Measurements from ENCODE around the gene EXD3.

The EXD3 gene

DNA sequence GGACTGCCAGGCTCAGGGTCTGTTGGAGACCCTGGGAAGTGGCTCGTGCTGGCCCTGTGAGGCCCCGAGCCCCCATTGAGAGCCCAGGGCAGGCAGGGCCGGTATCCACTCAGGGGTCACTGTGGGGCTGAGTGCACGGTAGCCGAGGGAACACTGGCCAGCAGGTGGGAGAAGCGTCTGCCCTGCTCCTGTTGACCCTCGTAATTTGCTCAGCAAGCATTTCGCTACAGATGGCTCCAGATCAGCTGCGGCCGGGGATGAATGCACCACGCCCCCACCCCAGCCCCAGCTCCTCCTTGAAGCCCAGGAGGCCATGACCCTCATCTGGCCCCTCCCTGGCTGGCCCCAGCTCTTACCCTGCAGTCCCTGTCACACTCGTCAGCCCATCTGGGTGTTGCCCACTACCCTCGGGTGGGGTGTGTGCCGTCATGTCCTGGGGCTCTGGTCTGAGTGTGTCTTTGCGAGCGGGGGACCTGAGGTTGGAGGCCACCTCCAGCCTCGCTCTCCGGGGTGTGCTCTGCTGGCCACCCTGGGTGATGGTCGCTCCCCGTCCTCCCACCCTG, 114.8 kb downstream of the EXD3 start:
- Histone ChIP-seq H3K27ac (ENCODE audit: low read length) (no peak overlapping the region), H3K9ac (ENCODE audit: low read length in 2 of 2) (no peak overlapping the region), H3K4me1 (ENCODE audit: control insufficient read depth, insufficient read depth, low read length) (peaks cover 26% of the 10 kb centered on the region), H3K36me3 (ENCODE audit: control insufficient read depth in 2 of 2, insufficient read depth in 2 of 2, low read length in 2 of 2) (no peaks in the 10 kb centered on the region), H3K9me3 (ENCODE audit: control insufficient read depth in 2 of 2, low read length in 2 of 2) (no peaks in the 10 kb centered on the region), H3K27me3 (ENCODE audit: control insufficient read depth in 1 of 2, insufficient read depth in 2 of 2, low read length in 2 of 2) (peaks cover 31 to 35% of the 10 kb centered on the region in 2 donors), H3K4me3 (ENCODE audit: low read length in 2 of 2) (no peak overlapping the region)

DNA sequence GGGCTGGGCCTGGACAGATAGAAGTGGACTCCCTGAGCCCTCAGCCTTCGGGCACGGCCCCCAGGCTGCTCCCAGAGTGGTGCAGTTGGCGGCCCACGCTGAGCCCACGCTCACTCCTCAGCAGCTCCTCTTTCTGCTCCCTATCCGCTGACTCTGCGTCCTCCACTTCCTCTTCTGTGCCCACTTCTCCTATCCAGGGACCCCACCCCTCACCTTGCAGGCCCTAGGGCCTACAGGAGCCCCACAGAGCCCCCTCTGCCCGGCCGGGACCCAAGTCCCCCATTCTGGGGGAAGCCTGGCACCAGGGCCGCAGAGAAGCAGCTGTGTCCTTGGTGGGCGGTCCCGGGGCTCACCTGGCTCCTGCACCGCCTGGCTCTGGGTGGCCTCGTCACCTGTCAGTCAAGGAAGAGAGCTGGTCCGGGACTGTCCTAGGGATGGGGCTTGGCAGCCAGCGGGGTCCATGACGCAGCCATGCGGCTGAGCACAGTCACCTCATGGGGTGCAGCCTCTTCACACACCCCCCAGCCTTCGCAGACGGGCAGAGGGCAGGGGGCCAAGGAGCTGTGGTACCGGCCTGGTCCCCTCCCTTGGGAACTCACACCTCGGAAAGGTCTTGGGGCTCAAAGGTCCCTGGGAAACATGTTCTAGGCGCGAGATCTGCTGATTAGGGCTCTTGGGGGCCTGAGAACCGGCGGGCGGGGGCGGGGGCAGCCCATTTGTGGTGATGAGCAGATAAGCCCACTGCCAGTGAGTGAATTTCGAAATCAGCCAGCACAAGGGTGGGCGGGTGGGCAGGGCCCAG, 115.5 kb downstream of the EXD3 start:
- no peak overlapping the region for H3K27ac ChIP-seq (ENCODE audit: low read length)
- no peaks in the 10 kb centered on the region for H3K36me3 ChIP-seq (ENCODE audit: control insufficient read depth in 2 of 2, insufficient read depth in 2 of 2, low read length in 2 of 2)
- no peak overlapping the region for H3K4me3 ChIP-seq (ENCODE audit: low read length in 2 of 2)
- no peak overlapping the region for H3K9ac ChIP-seq (ENCODE audit: low read length in 2 of 2)
- peaks cover 29% of the 10 kb centered on the region for H3K4me1 ChIP-seq (ENCODE audit: control insufficient read depth, insufficient read depth, low read length)
- peaks cover 34 to 39% of the 10 kb centered on the region in 2 donors for H3K27me3 ChIP-seq (ENCODE audit: control insufficient read depth in 1 of 2, insufficient read depth in 2 of 2, low read length in 2 of 2)
- H3K9me3 ChIP-seq (ENCODE audit: control insufficient read depth in 2 of 2, low read length in 2 of 2): no peaks in the 10 kb centered on the region

DNA sequence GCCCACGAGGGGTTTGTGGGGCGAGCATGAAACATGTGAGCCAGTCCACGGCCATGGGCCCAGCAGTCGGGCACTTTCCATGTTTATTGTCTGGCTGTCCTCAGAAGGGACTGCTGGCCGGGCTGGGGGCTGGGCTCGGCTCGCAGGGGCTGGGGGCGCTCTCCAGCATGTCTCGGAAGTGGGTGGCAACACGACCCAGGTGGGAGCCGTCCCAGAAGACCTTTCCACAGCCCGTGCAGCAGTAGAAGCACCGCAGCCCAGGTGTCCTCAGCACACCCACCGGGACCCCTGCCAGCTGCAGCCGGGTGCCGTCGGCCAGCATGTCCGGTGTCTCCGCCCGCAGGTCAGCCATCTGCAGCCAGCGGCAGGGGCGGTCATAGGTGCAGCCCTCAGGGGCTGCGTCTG, 116.1 kb downstream of the EXD3 start:
- Histone ChIP-seq H3K4me3 (ENCODE audit: low read length in 2 of 2) (no peak overlapping the region), H3K4me1 (ENCODE audit: control insufficient read depth, insufficient read depth, low read length) (peaks cover 29% of the 10 kb centered on the region), H3K36me3 (ENCODE audit: control insufficient read depth in 2 of 2, insufficient read depth in 2 of 2, low read length in 2 of 2) (no peaks in the 10 kb centered on the region), H3K9ac (ENCODE audit: low read length in 2 of 2) (no peak overlapping the region), H3K27ac (ENCODE audit: low read length) (no peak overlapping the region), H3K9me3 (ENCODE audit: control insufficient read depth in 2 of 2, low read length in 2 of 2) (no peaks in the 10 kb centered on the region), H3K27me3 (ENCODE audit: control insufficient read depth in 1 of 2, insufficient read depth in 2 of 2, low read length in 2 of 2) (peaks cover 34 to 40% of the 10 kb centered on the region in 2 donors)

DNA sequence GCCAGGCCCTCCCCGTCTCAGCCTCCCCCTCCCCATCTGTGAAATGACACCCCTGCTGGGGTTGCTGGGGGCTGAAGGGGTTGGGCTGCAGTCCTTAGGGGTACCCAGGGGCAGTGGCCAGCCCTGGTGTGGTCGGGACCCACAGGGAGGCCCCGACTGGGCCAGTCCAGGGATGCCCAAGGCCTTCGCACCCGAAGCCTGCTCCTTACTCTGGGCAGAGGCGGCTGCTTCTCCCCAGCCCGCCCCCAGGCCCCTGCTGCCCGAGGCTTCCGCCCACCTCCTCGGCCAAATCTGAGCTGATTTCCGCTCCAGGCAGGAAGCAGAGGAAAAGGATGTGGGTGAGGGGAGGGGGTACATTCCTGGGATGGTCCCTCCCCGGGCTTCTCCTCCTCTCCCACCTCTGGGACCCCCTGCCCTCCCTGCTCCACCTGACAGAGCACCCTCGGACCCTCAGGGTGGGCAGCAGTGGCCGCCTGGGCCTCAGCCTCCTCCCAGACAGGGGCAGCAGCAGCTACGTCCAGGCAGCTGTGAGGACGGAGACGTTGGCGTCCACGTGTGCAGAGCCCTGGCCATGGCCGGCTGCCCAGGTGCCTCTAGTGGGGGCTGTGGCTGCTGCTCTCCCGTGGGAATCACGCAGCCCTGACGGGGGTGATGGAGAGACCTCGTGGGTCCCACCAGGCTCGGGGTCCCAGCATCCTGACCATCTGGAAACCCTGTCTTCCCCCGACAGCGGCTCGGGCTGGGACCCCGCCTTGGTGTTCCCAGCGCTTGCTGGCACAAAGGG, 116.7 kb downstream of the EXD3 start:
- H3K4me3 ChIP-seq (ENCODE audit: low read length in 2 of 2): peak overlapping the region in 1 of 2 donors; percentile 55
- no peak overlapping the region for H3K27ac ChIP-seq (ENCODE audit: low read length)
- H3K9me3 ChIP-seq (ENCODE audit: control insufficient read depth in 2 of 2, low read length in 2 of 2): no peaks in the 10 kb centered on the region
- peaks cover 34 to 43% of the 10 kb centered on the region in 2 donors for H3K27me3 ChIP-seq (ENCODE audit: control insufficient read depth in 1 of 2, insufficient read depth in 2 of 2, low read length in 2 of 2)
- H3K9ac ChIP-seq (ENCODE audit: low read length in 2 of 2): no peak overlapping the region
- no peaks in the 10 kb centered on the region for H3K36me3 ChIP-seq (ENCODE audit: control insufficient read depth in 2 of 2, insufficient read depth in 2 of 2, low read length in 2 of 2)
- peaks cover 33% of the 10 kb centered on the region for H3K4me1 ChIP-seq (ENCODE audit: control insufficient read depth, insufficient read depth, low read length)

DNA sequence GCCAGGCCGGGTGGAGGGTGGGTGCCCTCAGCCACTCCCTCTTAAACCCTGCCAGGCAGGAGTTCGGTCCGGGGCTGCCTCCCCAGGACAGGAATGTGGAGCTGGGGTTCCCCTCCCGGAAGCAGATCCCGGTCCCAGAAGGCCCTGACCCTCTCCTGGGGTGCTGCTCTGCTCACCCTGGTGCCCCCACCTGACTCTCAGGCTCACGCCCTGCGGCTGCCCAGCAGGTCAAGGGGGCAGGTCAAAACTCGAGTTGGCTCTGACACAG, 117.2 kb downstream of the EXD3 start:
- H3K9ac ChIP-seq (ENCODE audit: low read length in 2 of 2): peak overlapping the region in 1 of 2 donors; percentile 29
- H3K9me3 ChIP-seq (ENCODE audit: control insufficient read depth in 2 of 2, low read length in 2 of 2): no peaks in the 10 kb centered on the region
- peak overlapping the region in 1 of 2 donors; percentile 55 for H3K4me3 ChIP-seq (ENCODE audit: low read length in 2 of 2)
- peaks cover 34 to 47% of the 10 kb centered on the region in 2 donors for H3K27me3 ChIP-seq (ENCODE audit: control insufficient read depth in 1 of 2, insufficient read depth in 2 of 2, low read length in 2 of 2)
- H3K4me1 ChIP-seq (ENCODE audit: control insufficient read depth, insufficient read depth, low read length): peaks cover 36% of the 10 kb centered on the region
- H3K27ac ChIP-seq (ENCODE audit: low read length): no peak overlapping the region
- no peaks in the 10 kb centered on the region for H3K36me3 ChIP-seq (ENCODE audit: control insufficient read depth in 2 of 2, insufficient read depth in 2 of 2, low read length in 2 of 2)

DNA sequence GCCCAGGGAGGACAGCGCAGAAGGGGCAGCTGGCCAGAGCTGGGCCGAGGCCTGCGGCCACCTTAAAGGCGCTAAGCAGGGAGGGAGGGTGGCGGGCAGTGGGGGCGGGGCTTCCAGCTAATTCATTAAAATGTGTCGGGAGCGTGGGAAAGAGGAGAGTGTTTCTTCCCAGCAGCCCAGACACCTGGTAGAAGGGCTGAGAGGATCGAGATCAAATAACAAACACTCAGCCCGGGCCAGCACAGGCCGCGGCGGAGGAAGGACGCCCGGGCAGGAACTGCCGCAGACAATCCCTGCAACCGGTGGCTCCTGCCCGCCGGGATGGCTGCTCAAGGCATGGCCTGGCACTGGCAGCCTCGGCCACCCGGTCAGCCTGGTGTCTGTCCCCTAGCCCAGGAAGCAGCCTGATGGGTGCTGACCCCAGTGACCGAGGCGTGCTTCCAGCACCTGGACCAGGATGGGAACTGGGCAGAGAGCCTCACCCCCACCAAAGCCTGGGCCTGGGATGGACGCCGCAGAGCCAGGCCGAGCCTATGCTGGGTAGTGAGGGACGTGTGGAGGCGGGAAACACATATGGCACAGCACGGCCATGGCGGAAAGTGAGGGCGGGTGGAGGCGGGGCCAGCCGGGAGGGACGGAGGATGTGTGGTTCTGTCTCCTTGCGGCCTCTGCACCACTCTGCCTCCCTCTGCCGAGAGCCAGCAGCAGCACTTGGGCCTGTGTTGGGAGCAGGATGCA, 117.7 kb downstream of the EXD3 start:
- no peaks in the 10 kb centered on the region for H3K9me3 ChIP-seq (ENCODE audit: control insufficient read depth in 2 of 2, low read length in 2 of 2)
- peak overlapping the region; percentile 22 to 29 for H3K9ac ChIP-seq (ENCODE audit: low read length in 2 of 2)
- peak overlapping the region; percentile 46 to 55 for H3K4me3 ChIP-seq (ENCODE audit: low read length in 2 of 2)
- H3K27me3 ChIP-seq (ENCODE audit: control insufficient read depth in 1 of 2, insufficient read depth in 2 of 2, low read length in 2 of 2): peaks cover 34 to 52% of the 10 kb centered on the region in 2 donors
- peaks cover 36% of the 10 kb centered on the region for H3K4me1 ChIP-seq (ENCODE audit: control insufficient read depth, insufficient read depth, low read length)
- H3K36me3 ChIP-seq (ENCODE audit: control insufficient read depth in 2 of 2, insufficient read depth in 2 of 2, low read length in 2 of 2): no peaks in the 10 kb centered on the region
- no peak overlapping the region for H3K27ac ChIP-seq (ENCODE audit: low read length)

DNA sequence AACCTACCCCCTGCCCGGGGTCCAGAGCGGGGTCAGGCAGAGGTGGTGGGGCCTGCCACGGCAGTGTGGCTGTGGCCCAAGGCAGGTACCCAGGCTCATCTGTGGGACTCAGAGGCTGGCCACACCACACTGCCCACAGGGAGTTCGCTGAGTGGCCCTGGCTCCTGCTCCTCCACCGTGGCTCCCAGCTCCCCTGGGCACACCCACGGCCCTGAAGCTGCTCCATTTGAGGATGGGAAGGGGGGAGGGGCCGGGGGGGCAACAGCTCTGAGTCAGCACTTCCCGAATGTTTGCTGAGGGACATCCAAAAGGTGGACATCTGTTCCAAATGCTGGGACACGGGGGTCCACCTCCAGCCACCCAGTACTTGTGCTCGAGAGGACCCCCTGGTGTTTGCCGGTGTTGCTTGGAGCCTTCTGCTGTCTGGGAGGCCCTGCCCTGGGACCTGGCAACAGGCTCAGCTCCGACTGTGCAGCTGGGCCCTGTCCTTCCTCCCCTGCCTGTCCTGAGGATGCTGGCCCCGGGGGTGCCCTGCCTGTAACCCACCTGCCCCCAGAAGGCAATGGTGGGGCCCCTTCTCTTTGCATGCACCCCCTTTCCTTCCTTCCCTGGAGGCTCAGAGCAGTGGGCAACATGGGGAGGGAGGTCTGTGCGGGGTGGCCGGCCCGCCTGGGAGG, 118.4 kb downstream of the EXD3 start:
- Histone ChIP-seq H3K9me3 (ENCODE audit: control insufficient read depth in 2 of 2, low read length in 2 of 2) (no peaks in the 10 kb centered on the region), H3K4me3 (ENCODE audit: low read length in 2 of 2) (no peak overlapping the region), H3K4me1 (ENCODE audit: control insufficient read depth, insufficient read depth, low read length) (peaks cover 36% of the 10 kb centered on the region), H3K27me3 (ENCODE audit: control insufficient read depth in 1 of 2, insufficient read depth in 2 of 2, low read length in 2 of 2) (peaks cover 39 to 58% of the 10 kb centered on the region in 2 donors), H3K27ac (ENCODE audit: low read length) (no peak overlapping the region), H3K36me3 (ENCODE audit: control insufficient read depth in 2 of 2, insufficient read depth in 2 of 2, low read length in 2 of 2) (no peaks in the 10 kb centered on the region), H3K9ac (ENCODE audit: low read length in 2 of 2) (no peak overlapping the region)

DNA sequence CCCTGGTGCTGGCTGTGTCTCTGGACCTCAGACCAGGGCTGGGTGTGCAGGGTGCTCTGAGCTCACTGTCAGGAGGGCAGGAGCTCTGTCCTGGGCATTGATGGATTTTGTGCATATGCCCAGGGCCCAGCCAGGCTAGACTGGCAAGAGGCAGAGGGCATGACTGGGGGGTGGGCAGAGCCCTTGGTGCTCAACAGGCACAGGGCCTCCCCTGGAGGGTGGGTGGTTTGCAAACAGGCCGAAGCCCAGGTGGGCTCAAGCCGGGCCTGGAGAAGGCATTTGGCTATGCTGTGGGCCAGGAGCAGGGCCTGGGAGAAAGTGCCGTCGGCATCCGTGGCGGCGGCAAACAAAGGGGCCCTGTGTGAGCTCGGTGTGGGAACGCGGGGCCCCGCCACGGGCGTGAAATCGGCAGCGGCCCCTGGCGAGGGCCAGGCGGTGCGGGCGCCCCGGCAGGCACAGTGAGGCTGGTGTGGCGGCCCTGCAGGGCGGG, 119.0 kb downstream of the EXD3 start:
- no peak overlapping the region for H3K4me3 ChIP-seq (ENCODE audit: low read length in 2 of 2)
- H3K27ac ChIP-seq (ENCODE audit: low read length): no peak overlapping the region
- H3K9me3 ChIP-seq (ENCODE audit: control insufficient read depth in 2 of 2, low read length in 2 of 2): no peaks in the 10 kb centered on the region
- no peak overlapping the region for H3K9ac ChIP-seq (ENCODE audit: low read length in 2 of 2)
- H3K36me3 ChIP-seq (ENCODE audit: control insufficient read depth in 2 of 2, insufficient read depth in 2 of 2, low read length in 2 of 2): no peaks in the 10 kb centered on the region
- H3K4me1 ChIP-seq (ENCODE audit: control insufficient read depth, insufficient read depth, low read length): peaks cover 36% of the 10 kb centered on the region
- H3K27me3 ChIP-seq (ENCODE audit: control insufficient read depth in 1 of 2, insufficient read depth in 2 of 2, low read length in 2 of 2): peaks cover 41 to 63% of the 10 kb centered on the region in 2 donors

DNA sequence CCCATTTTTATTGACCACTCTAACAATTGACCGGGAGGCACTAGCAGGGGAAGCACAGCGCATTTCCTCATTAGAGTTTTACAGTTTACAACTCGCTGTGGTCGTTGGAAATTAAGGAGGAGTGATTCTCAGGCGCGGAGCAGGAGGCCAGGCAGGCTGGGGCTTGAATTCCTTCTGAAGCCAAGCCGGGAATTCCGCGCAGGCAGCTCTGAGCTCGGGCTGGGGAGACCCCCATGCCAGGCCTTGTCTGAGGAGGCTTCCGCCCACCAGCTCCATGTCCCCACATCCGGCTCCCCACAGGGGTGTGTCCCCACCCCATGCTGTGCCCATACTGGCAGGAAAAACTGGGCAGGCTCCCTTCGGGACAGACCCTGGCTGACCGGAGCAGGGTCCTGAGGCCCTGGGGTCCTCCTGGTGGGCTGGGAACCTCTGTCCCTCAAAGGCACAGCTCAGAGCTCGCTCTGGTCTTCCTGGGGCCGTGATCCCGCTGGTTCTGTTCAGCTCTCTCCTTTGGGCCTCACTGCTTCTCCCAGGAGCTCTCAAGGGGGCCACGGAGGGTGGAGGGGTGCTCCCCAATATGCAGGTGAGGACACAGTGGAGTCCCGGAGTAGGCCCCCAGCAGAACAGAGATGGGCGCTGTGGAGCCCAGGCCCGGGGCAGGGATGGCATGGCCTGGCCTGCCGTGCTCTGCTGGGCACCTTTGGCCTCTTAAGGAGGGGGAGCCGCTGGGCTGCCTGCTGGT, 119.6 kb downstream of the EXD3 start:
- no peaks in the 10 kb centered on the region for H3K36me3 ChIP-seq (ENCODE audit: control insufficient read depth in 2 of 2, insufficient read depth in 2 of 2, low read length in 2 of 2)
- no peak overlapping the region for H3K27ac ChIP-seq (ENCODE audit: low read length)
- H3K9ac ChIP-seq (ENCODE audit: low read length in 2 of 2): no peak overlapping the region
- H3K4me3 ChIP-seq (ENCODE audit: low read length in 2 of 2): peak overlapping the region in 1 of 2 donors; percentile 61
- H3K4me1 ChIP-seq (ENCODE audit: control insufficient read depth, insufficient read depth, low read length): peaks cover 39% of the 10 kb centered on the region
- H3K27me3 ChIP-seq (ENCODE audit: control insufficient read depth in 1 of 2, insufficient read depth in 2 of 2, low read length in 2 of 2): peaks cover 46 to 69% of the 10 kb centered on the region in 2 donors
- H3K9me3 ChIP-seq (ENCODE audit: control insufficient read depth in 2 of 2, low read length in 2 of 2): no peaks in the 10 kb centered on the region
